Endometrial microvascular endothelial cells (primary cell): ENCODE measurements around the gene PIK3R4. TPM values are rescaled to one million over a fixed set of nuclear protein-coding genes. Genes with fewer than 3 reads are reported as not detected.

Experiments used
- in situ Hi-C: cut with HindIII; loops from 2 replicates; pipeline ENCODE4 v1.10.0; 2017; ENCODE audit warnings: low sequenced_read_pairs, low pct_unique_long_range_greater_than_20kb; ENCODE audit errors: inconsistent ontology term
- total RNA-seq: library from RNA; depleted of rRNA; stranded (reverse); fragments of >200 nt; gene quantifications from one replicate; pipeline ENCODE4 v1.2.3, GENCODE V29; 2015; ENCODE audit errors: inconsistent ontology term

PIK3R4 gene
- total RNA-seq, 1 donor from 2014 or later = 24.1 TPM

GRCh38 chr3:130748981-130749380 is 2.4 kb upstream of the PIK3R4 start:
- in situ Hi-C loops = no loop called here

DNA sequence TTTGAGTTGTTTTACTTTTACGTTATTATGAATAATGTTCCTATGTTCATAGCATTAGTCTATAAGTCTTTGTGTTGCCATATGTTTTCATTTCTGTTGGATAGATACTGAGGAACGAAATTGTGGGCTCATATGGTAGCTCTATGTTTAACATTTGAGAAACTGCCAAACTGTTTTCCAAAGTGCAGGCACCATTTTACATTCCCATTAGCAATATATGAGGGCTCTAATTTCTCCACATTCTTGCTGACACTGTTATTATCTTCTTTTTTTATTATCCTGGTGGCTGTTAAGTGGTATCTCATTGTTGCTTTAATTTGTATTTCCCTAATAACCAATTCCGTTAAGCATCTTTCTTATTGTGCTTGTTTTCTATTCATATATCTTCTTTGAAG is 1.8 kb upstream of the PIK3R4 start:
- in situ Hi-C loops = no loop called here

DNA sequence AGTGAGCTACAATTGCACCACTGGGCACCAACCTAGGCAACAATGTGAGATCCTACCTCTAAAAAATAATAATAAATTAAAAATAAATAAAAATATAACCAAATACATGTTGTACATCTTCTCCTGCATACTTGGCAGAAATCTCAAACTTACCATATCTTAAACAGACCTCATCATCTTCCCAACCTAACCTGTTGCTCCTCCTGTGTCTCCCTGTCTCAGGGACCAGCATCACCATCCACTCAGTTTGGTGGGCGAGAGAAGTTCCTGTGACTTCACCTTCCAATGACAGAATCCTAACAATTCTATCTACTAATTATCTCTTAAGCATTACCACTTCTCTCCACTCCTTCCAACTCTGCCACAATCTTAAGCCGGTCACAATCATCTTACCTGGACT is 3.3 kb downstream of the PIK3R4 start:
- in situ Hi-C loops = no loop called here

- in situ Hi-C loops = no loop called here
Measured at GRCh38 chr3:130741946-130742610, 4.6 kb downstream of the PIK3R4 start.

GRCh38 chr3:130739848-130740247 is 6.8 kb downstream of the PIK3R4 start:
- in situ Hi-C loops = no loop called here

DNA sequence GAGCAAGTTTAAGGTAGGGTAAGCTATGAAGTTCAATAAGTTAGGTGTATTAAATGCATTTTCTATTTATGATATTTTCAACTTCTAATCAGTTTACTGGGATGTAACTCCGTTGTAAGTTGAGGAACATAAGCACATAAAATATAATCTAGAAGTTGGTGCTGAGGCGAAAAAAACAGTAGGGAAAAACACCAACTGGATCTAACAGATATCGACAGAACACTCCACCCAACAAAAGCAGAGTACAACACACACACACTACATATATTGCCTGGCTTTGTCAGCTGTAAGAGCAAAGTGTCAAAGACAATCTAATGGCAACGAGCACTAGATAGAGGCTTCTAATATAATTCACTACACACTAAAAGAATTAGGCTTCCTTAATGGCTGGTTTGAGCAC is 8.4 kb downstream of the PIK3R4 start:
- in situ Hi-C loops = no loop called here

DNA sequence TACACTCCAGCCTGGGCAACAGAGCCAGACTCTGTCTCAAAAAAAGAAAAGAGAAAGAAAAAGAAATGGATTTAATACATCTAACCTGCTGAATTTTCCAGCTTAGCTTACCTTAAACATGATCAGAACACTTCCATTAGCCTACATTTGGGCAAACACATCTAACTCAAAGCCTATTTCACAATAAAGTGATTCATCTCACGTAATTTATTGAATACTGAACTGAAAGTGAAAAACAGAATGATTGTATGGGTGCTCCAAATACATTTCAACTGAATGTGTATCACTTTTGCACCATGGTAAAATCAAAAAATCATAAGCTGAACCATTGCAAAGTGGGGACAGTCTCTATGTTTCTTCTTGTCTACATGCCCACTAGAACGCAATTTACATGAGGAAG is 9.0 kb downstream of the PIK3R4 start:
- in situ Hi-C loops = no loop called here

DNA sequence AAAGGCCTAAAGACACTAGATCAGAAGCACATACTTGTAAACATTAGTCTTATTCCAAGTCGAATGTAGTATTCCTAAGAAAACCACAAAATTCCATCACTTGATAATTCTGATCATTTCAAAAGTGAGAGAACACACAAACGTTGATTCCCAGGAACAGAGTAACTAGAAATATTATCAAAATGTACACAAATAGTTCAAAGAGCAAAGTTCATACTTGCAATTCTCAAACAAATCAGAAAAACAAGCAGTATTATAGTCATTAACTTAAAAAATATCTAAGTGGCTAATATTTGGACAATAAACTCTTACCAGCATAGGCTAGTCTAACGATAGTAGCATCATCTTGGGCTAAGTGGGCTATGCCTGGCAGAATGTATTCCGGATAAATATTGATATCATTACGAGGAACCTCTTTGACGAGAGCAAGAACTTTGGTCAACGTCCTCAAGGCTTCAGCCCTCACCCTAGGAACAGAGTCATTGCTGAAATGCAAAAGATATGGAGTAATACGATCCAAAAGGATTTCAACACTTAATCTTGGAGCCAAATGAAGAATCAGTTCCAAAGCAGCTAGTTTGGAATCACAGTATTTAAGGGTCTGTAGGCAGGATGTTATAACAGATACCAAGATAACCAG is 13.3 kb downstream of the PIK3R4 start:
- in situ Hi-C loops = no loop called here

- in situ Hi-C loops = no loop called here
Measured at GRCh38 chr3:130732501-130732900, 14.1 kb downstream of the PIK3R4 start.

- in situ Hi-C loops = no loop called here
Measured at GRCh38 chr3:130731817-130732216, 14.8 kb downstream of the PIK3R4 start.

GRCh38 chr3:130729154-130729553 is 17.5 kb downstream of the PIK3R4 start:
- in situ Hi-C loops = no loop called here

GRCh38 chr3:130728037-130728436 is 18.6 kb downstream of the PIK3R4 start:
- in situ Hi-C loops = no loop called here

DNA sequence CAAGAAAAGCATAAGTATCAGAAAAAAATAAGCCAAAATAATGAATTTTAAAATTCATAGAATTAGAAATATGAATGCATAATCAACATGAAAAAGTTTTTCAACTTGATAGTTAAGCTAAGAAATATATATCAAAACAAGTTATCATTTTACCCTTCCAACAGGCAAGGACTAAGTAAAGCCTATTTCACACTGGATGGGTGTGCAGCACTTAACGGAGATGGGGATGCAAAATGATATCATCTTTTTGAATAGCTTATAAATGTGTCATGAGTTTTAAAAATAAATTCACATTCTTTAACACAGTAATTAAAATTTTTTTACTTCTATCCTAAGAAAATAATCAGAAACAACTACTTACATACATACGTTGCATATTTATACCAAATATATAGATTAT is 20.9 kb downstream of the PIK3R4 start:
- in situ Hi-C loops = no loop called here

DNA sequence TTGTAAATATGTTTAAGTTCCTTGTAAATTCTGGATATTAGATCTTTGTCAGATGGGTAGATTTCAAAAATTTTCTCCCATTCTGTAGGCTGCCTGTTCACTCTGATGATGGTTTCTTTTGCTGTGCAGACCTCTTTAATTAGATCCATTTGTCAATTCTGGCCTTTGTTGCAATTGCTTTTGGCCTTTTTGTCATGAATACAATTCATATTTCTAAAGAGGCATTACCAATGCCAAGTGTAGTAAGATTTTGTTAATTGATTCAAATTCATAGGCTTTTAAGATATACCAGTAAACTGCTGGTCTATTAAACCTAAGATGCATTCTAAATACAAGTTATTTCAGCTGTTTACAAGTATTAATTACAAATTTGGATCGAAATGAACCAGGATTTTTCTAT is 31.0 kb downstream of the PIK3R4 start:
- in situ Hi-C loops = no loop called here

- in situ Hi-C loops = no loop called here
Measured at GRCh38 chr3:130712718-130713423, 33.8 kb downstream of the PIK3R4 start.

- in situ Hi-C loops = no loop called here
Measured at GRCh38 chr3:130711565-130712324, 34.9 kb downstream of the PIK3R4 start.

DNA sequence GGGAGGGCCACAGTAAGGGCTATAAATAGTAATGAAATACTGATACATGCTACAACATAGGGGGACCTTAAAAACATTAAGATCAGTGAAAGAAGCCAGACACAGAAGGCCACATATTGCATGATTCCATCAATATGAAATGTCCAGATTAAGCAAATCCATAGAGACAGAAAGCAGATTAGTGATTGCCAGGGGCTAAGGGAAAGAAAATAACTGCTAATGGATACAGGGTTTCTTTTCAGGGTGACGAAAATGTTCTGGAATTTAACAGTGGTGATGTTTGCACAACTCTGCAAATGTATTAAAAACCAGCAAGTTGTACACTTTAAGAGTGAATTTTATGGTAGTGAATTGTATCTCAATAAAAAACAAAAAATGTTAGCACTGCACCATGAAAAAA is 37.0 kb downstream of the PIK3R4 start:
- in situ Hi-C loops = no loop called here

DNA sequence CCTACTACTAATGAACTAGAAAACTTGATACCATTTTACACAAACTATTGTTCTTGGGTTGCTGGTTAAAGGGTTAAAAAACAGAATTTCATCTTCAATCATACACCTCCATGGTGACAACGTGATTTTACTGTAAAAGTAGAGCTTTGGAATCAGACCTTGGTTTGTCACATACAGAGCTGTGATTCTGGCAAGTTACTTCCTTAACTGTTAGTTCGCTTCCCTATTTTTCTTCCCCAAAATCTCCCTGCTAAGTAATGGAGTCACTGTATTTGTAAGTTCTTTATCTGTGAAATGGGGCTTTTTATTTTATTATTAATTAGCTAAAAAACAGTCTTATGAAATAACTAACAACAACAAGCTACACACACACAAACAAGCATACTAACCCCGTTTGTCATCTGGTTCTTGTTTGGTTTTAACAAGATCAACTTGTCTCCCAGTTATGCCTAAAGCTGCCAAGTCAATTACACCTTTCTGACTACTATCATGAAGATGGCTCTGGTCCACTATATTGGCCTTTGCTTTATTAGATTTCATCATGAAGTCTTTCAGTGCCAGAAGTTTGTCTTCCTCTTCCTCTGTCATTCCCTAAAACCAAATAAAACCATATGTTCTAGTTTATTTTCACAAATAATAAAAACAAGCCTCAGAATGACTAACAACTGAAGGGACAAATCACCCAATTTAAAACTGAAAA is 38.6 kb downstream of the PIK3R4 start:
- in situ Hi-C loops = no loop called here

DNA sequence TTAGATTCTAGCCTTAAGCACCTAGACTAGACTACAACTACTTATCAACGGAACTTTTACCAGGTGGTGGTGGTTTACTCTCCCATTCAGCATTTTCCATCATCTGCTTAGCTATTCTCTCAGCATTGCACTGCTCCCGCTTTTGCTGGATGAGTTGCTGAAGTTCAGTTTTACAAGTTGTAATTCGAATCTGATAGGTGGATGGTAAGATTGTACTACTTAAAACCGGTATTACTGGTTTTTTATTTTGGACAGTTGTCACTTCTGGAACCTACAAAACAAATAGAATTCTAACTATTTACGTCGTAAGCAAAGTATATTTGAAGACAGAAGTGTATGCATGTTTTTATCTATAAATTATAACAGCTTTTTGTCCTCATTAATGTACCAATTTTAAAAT is 41.1 kb downstream of the PIK3R4 start:
- in situ Hi-C loops = no loop called here
